H1 (cell line): ENCODE data around the gene OPCML. TPM values are rescaled to one million over a fixed set of nuclear protein-coding genes. Genes with fewer than 3 reads are reported as not detected.

Source experiments
- JUND ChIP-seq: IDR thresholded peaks from 2 replicates; pipeline ENCODE4 v1.6.1; 2011; ENCODE audit warnings: mild to moderate bottlenecking, improper control_type of control experiment, low read length
- NRF1 ChIP-seq: IDR thresholded peaks from 2 replicates; pipeline ENCODE4 v1.6.1; 2011; ENCODE audit warnings: mild to moderate bottlenecking, low read depth, low read length, improper control_type of control experiment
- SAP30 ChIP-seq: fragments of 300-600 bp; sonication (generic); IDR thresholded peaks from 2 replicates; pipeline ENCODE4 v1.7.1; 2012; ENCODE audit warnings: low read length, moderate library complexity, mild to moderate bottlenecking, inconsistent platforms; ENCODE audit not compliant: insufficient read depth, insufficient replicate concordance
- TAF7 ChIP-seq: optimal IDR thresholded peaks from 2 replicates; pipeline ENCODE3; 2011; ENCODE audit warnings: low read depth, mild to moderate bottlenecking, inconsistent platforms, low read length, moderate library complexity, borderline replicate concordance
- TBP ChIP-seq: IDR thresholded peaks from 2 replicates; pipeline ENCODE4 v1.6.1; 2011; ENCODE audit warnings: low read depth, low read length, improper control_type of control experiment
- polyA plus RNA-seq, 7 experiments: library from polyadenylated mRNA; depleted of rRNA in 3 of 7; stranded (reverse) in 5 of 7; unstranded in 2 of 7; fragments of >200 nt in 5 of 7; fragments of 200-250 nt in 2 of 7; gene quantifications; 1 replicate in 5 of 7; 2 replicates in 1 of 7; 4 replicates in 1 of 7; pipeline versions ENCODE4 v1.2.1 to v1.2.3, GENCODE V29; 2011 to 2013; ENCODE audit warnings: missing spikeins in 2 of 7, mixed read lengths in 2 of 7
- total RNA-seq: library from RNA; stranded (reverse); fragmentation: NEBNext Ultra II Directional; extraction: Animal tissue kit (Norgen Biotek cat#: 25700); gene quantifications from 2 replicates; pipeline ENCODE4 v1.2.1, GENCODE V29; 2021

OPCML gene
- total and polyA plus RNA-seq, 2 of the 8 experiments (the other 6 are each of a cell fraction or from before 2014, with no cell fraction given): 2.3 to 3.1 TPM

- no peak for TF ChIP-seq TBP
- TF ChIP-seq SAP30: no peak
- TF ChIP-seq JUND: no peak
- no peak for TF ChIP-seq NRF1
- no peak for TF ChIP-seq TAF7
- TF ChIP-seq, all 59 proteins: peak for 0
These were observed 930.4 kb downstream of the OPCML start (continued) for GRCh38 chr11:132601875-132602274.
